Neuronal stem cell (in vitro differentiated cells): ENCODE results near the gene FAM163B.
A peak's percentile ranks its signal among the peaks of the same experiment; 100 is the strongest.

ENCODE experiments used
- DNase-seq: peaks from one replicate; pipeline ENCODE4 v3.0.0-alpha.2; 2013; ENCODE audit warnings: low spot score
- H2AFZ ChIP-seq: one replicate; pipeline ENCODE4 v1.6.1; 2013; ENCODE audit warnings: mild to moderate bottlenecking, low read length, inconsistent platforms
- H2AK5ac ChIP-seq: 2 replicates; pipeline ENCODE4 v1.6.1; 2013; ENCODE audit warnings: low read depth, mild to moderate bottlenecking, inconsistent platforms, low read length, moderate library complexity, mixed read lengths
- H2BK120ac ChIP-seq: 2 replicates; pipeline ENCODE4 v1.6.1; 2013; ENCODE audit warnings: low read depth, mild to moderate bottlenecking, inconsistent platforms, low read length, moderate library complexity, mixed read lengths
- H2BK12ac ChIP-seq: one replicate; pipeline ENCODE4 v1.6.1; 2013; ENCODE audit warnings: low read length, inconsistent platforms
- H2BK15ac ChIP-seq: 2 replicates; pipeline ENCODE4 v1.6.1; 2013; ENCODE audit warnings: mild to moderate bottlenecking, low read length, inconsistent platforms, mixed read lengths
- H2BK5ac ChIP-seq: one replicate; pipeline ENCODE4 v1.6.1; 2013; ENCODE audit warnings: inconsistent platforms, mild to moderate bottlenecking, low read length, moderate library complexity
- H3K14ac ChIP-seq: one replicate; pipeline ENCODE4 v1.6.1; 2013; ENCODE audit warnings: low read length, inconsistent platforms
- H3K18ac ChIP-seq: 2 replicates; pipeline ENCODE4 v1.6.1; 2013; ENCODE audit warnings: low read length, inconsistent platforms
- H3K23ac ChIP-seq: 2 replicates; pipeline ENCODE4 v1.6.1; 2013; ENCODE audit warnings: low read depth, mild to moderate bottlenecking, mixed read lengths, low read length, inconsistent platforms; ENCODE audit not compliant: poor library complexity
- H3K27ac ChIP-seq: replicated peaks from 3 replicates; pipeline ENCODE4 v1.5.1; 2013; ENCODE audit warnings: low read length, inconsistent platforms
- H3K27me3 ChIP-seq, 3 experiments: 2 replicates each; pipeline ENCODE4 v1.6.1; 2013; ENCODE audit warnings: low read length in 3 of 3, mild to moderate bottlenecking in 2 of 3, inconsistent platforms in 1 of 3, low read depth in 1 of 3, mixed read lengths in 1 of 3, moderate library complexity in 1 of 3; ENCODE audit not compliant: control insufficient read depth in 3 of 3, insufficient read depth in 3 of 3
- H3K36me3 ChIP-seq, 2 donors: replicated peaks in 1 of 2; 2 replicates each; pipeline ENCODE4 v1.6.1; 2013; ENCODE audit warnings: low read length in 2 of 2; ENCODE audit not compliant: control insufficient read depth in 2 of 2, insufficient read depth in 2 of 2
- H3K4ac ChIP-seq: 2 replicates; pipeline ENCODE4 v1.6.1; 2013; ENCODE audit warnings: inconsistent platforms, mild to moderate bottlenecking, low read length, moderate library complexity
- H3K4me1 ChIP-seq, 2 donors: 1 replicate in 1 of 2; 2 replicates in 1 of 2; pipeline ENCODE4 v1.6.1; 2013; ENCODE audit warnings: low read length in 2 of 2, low read depth in 1 of 2; ENCODE audit not compliant: control insufficient read depth in 2 of 2, insufficient read depth in 1 of 2
- H3K4me2 ChIP-seq: one replicate; pipeline ENCODE4 v1.6.1; 2013; ENCODE audit warnings: mild to moderate bottlenecking, low read length, inconsistent platforms; ENCODE audit not compliant: insufficient read depth, poor library complexity, severe bottlenecking
- H3K4me3 ChIP-seq, 2 donors: 2 replicates each; pipeline ENCODE4 v1.5.1; 2013; ENCODE audit warnings: low read length in 2 of 2, mild to moderate bottlenecking in 2 of 2, inconsistent platforms in 1 of 2, moderate library complexity in 1 of 2
- H3K79me1 ChIP-seq: one replicate; pipeline ENCODE4 v1.6.1; 2013; ENCODE audit warnings: low read depth, mild to moderate bottlenecking, inconsistent platforms, low read length, moderate library complexity
- H3K9ac ChIP-seq: one replicate; pipeline ENCODE4 v1.6.1; 2013; ENCODE audit warnings: mild to moderate bottlenecking, low read depth, low read length, inconsistent platforms; ENCODE audit not compliant: poor library complexity
- H3K9me3 ChIP-seq, 2 donors: replicated peaks in 1 of 2; 2 replicates each; pipeline versions ENCODE3 to v1.6.1; 2013; ENCODE audit warnings: low read length in 2 of 2, mild to moderate bottlenecking in 2 of 2, inconsistent platforms in 1 of 2, low read depth in 1 of 2, mixed read lengths in 1 of 2, moderate library complexity in 1 of 2; ENCODE audit not compliant: control insufficient read depth in 2 of 2, insufficient read depth in 1 of 2
- H4K8ac ChIP-seq: one replicate; pipeline ENCODE4 v1.6.1; 2013; ENCODE audit warnings: low read depth, mild to moderate bottlenecking, inconsistent platforms, low read length, moderate library complexity
- H4K91ac ChIP-seq: one replicate; pipeline ENCODE4 v1.6.1; 2013; ENCODE audit warnings: low read length, low read depth, mild to moderate bottlenecking, inconsistent platforms; ENCODE audit not compliant: poor library complexity
- WGBS, 2 donors: extraction: QIAGEN DNeasy Blood & Tissue Kit; methylation state at CpG; one replicate each; pipeline ENCODE4 v1.1.7; 2013; ENCODE audit warnings: missing lambda C conversion rate in 2 of 2, mixed read lengths in 1 of 2; ENCODE audit not compliant: insufficient read length in 2 of 2, insufficient replicate concordance in 1 of 2; ENCODE audit errors: extremely low coverage in 2 of 2; 5-methylcytosine and 5-hydroxymethylcytosine counted together

Gene FAM163B

GRCh38 chr9:133552236-133552635, 57.0 kb downstream of the FAM163B start:
- Histone ChIP-seq H4K91ac (no peak overlapping the region), H2BK15ac (no peak overlapping the region), H4K8ac (no peak overlapping the region), H2BK5ac (no peak overlapping the region), H2BK12ac (no peak overlapping the region), H3K14ac (no peak overlapping the region), H3K27ac (no peak overlapping the region), H2AFZ (no peak overlapping the region), H3K4me1 (peaks cover 4 to 7% of the 10 kb centered on the region in 2 donors), H3K79me1 (no peaks in the 10 kb centered on the region), H2AK5ac (peak overlapping the region; percentile 6), H3K4ac (no peak overlapping the region), H3K27me3 (peaks cover 0 to 4% (median 0%) of the 10 kb centered on the region in 3 experiments), H3K4me3 (no peak overlapping the region), H3K36me3 (no peaks in the 10 kb centered on the region), H2BK120ac (no peak overlapping the region), H3K9me3 (no peaks in the 10 kb centered on the region), H3K9ac (no peak overlapping the region), H3K18ac (no peak overlapping the region), H3K4me2 (no peak overlapping the region), H3K23ac (no peak overlapping the region)
- no CpG with 5 or more reads among the region's 8 CpGs for WGBS, 2 donors
- no peak for DNase-seq

- WGBS, 2 donors = no CpG with 5 or more reads among the region's 7 CpGs
- no peak overlapping the region for H3K27ac ChIP-seq
These were observed 57.7 kb downstream of the FAM163B start for GRCh38 chr9:133551446-133551845.

GRCh38 chr9:133547116-133547515, 62.1 kb downstream of the FAM163B start:
- Histone ChIP-seq H3K79me1 (peaks cover 4% of the 10 kb centered on the region), H2BK15ac (no peak overlapping the region), H2BK5ac (no peak overlapping the region), H3K4me1 (no peaks in the 10 kb centered on the region), H3K14ac (peak overlapping the region; percentile 38), H3K4me3 (no peak overlapping the region), H3K27ac (no peak overlapping the region), H3K4ac (no peak overlapping the region), H2BK12ac (no peak overlapping the region), H3K4me2 (no peak overlapping the region), H3K23ac (no peak overlapping the region), H3K27me3 (peaks cover 0 to 36% (median 0%) of the 10 kb centered on the region in 3 experiments), H4K91ac (no peak overlapping the region), H2AK5ac (no peak overlapping the region), H4K8ac (no peak overlapping the region), H3K36me3 (no peaks in the 10 kb centered on the region), H2AFZ (no peak overlapping the region), H2BK120ac (no peak overlapping the region), H3K9me3 (no peaks in the 10 kb centered on the region), H3K18ac (peak overlapping the region; percentile 64), H3K9ac (no peak overlapping the region)
- no peak for DNase-seq
- WGBS, 2 donors = no CpG with 5 or more reads among the region's 15 CpGs

More at GRCh38 chr9:133551446-133551845, 57.7 kb downstream of the FAM163B start:
- no peak overlapping the region for H2BK120ac ChIP-seq
- peak overlapping the region; percentile 67 for H2BK15ac ChIP-seq
- no peak overlapping the region for H3K9ac ChIP-seq
- no peak overlapping the region for H2AK5ac ChIP-seq
- peaks cover 0 to 6% (median 0%) of the 10 kb centered on the region in 3 experiments for H3K27me3 ChIP-seq
- H2BK5ac ChIP-seq = no peak overlapping the region
- H3K36me3 ChIP-seq = no peaks in the 10 kb centered on the region
- H4K91ac ChIP-seq = no peak overlapping the region
- no peak overlapping the region for H2AFZ ChIP-seq
- H3K23ac ChIP-seq = peak overlapping the region; percentile 39
- no peak overlapping the region for H3K4ac ChIP-seq
- peaks cover 4% of the 10 kb centered on the region for H3K79me1 ChIP-seq
- H3K4me2 ChIP-seq = no peak overlapping the region
- DNase-seq = no peak
- H3K14ac ChIP-seq = no peak overlapping the region
- no peaks in the 10 kb centered on the region for H3K9me3 ChIP-seq
- no peak overlapping the region for H2BK12ac ChIP-seq
- no peak overlapping the region for H3K4me3 ChIP-seq
- no peak overlapping the region for H4K8ac ChIP-seq
- H3K4me1 ChIP-seq = peaks cover 4 to 5% of the 10 kb centered on the region in 2 donors
- H3K18ac ChIP-seq = no peak overlapping the region

GRCh38 chr9:133546287-133546680, 62.9 kb downstream of the FAM163B start:
- no peak overlapping the region for H4K91ac ChIP-seq
- peak overlapping the region; percentile 67 for H2BK15ac ChIP-seq
- H3K18ac ChIP-seq = peak overlapping the region; percentile 27
- H3K4me3 ChIP-seq = peak overlapping the region in 1 of 2 donors; percentile 37
- no peak overlapping the region for H2BK12ac ChIP-seq
- H3K14ac ChIP-seq = no peak overlapping the region
- H2AK5ac ChIP-seq = no peak overlapping the region
- H2BK120ac ChIP-seq = no peak overlapping the region
- H2BK5ac ChIP-seq = no peak overlapping the region
- H3K4me1 ChIP-seq = no peaks in the 10 kb centered on the region
- H3K9ac ChIP-seq = no peak overlapping the region
- peaks cover 4% of the 10 kb centered on the region for H3K79me1 ChIP-seq
- H3K9me3 ChIP-seq = no peaks in the 10 kb centered on the region
- no peak overlapping the region for H3K27ac ChIP-seq
- DNase-seq = no peak
- no peak overlapping the region for H3K23ac ChIP-seq
- no peak overlapping the region for H2AFZ ChIP-seq
- no peak overlapping the region for H3K4me2 ChIP-seq
- H3K27me3 ChIP-seq = peaks cover 0 to 43% (median 0%) of the 10 kb centered on the region in 3 experiments
- H3K4ac ChIP-seq = no peak overlapping the region
- H4K8ac ChIP-seq = no peak overlapping the region
- no peaks in the 10 kb centered on the region for H3K36me3 ChIP-seq
- WGBS, 2 donors = no CpG with 5 or more reads among the region's 8 CpGs
